Right lobe of liver (tissue), 4 donors: ENCODE data around the gene GPC5.

Experiments used
- CTCF ChIP-seq, 4 donors: fragments of 200-600 bp in 3 of 4; fragments of 450-650 bp in 1 of 4; IDR thresholded peaks; one replicate each; pipeline versions ENCODE4 v1.5.1 to v1.8.0; 2016 to 2022; ENCODE audit warnings: antibody characterized with exemption in 4 of 4, mild to moderate bottlenecking in 2 of 4
- POLR2A ChIP-seq: fragments of 450-650 bp; IDR thresholded peaks from one replicate; pipeline ENCODE4 v1.6.1; 2017; ENCODE audit warnings: antibody characterized with exemption, mild to moderate bottlenecking
- donor health status: DM: no; HTN: no; CAD: no.
- donor health status: DM: no; HTN: no; CAD: no.
- donor health status: DM: no; HTN: yes; CAD: no.

GRCh38 chr13:91785431-91786119 is 387.2 kb downstream of the GPC5 start:
- TF ChIP-seq CTCF (IDR thresholded peaks at IDR 0.05), result no peak
- TF ChIP-seq POLR2A, result no peak
